Hypothalamus (tissue), 51 donors: ENCODE measurements around the gene KRTAP12-4.
"Not testable (repeated sequence)": the region's sequence is repeated elsewhere in the genome, so short reads cannot be mapped to it uniquely, and the experiment has no call there.

ENCODE experiments used
- DNase-seq, 51 donors: peaks; one replicate each; lab custom pipeline; 2025; lab: John Stamatoyannopoulos, UW

KRTAP12-4 gene

GRCh38 chr21:44613386-44614155 lies 40.9 kb downstream of the KRTAP12-4 start:
- DNase-seq, result no peak

DNA sequence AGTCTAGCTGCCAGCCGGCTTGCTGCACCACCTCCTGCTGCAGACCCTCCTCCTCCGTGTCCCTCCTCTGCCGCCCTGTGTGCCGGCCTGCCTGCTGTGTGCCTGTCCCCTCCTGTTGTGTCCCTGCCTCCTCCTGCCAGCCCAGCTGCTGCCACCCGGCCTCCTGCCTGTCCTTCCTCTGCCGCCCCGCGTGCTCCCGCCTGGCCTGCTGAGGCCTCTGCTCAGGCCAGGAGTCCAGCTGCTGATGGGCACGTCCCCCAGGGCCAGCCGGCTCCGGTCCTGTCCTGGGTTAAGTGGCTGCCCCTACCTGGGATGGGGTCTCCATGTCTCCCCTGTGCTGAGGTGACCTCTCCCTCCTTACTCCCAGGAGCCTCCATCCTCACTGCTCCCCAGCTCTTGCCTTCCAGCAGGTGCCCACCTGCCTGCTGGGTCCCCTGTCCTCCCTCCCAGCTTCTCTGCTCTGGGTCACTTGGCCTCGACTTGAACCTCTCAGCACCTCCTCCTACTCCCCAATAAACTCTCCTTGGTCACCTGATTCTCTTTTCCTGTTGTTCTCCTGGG lies 41.7 kb downstream of the KRTAP12-4 start:
- no peak for DNase-seq

- DNase-seq, result no peak
Measured at GRCh38 chr21:44612029-44612486, 42.4 kb downstream of the KRTAP12-4 start, which contains the start of gene KRTAP10-8. TSS of gene KRTAP10-8 (plus strand) at chr21:44612079. CDS start at chr21:44612101, 22 bp downstream.

DNA sequence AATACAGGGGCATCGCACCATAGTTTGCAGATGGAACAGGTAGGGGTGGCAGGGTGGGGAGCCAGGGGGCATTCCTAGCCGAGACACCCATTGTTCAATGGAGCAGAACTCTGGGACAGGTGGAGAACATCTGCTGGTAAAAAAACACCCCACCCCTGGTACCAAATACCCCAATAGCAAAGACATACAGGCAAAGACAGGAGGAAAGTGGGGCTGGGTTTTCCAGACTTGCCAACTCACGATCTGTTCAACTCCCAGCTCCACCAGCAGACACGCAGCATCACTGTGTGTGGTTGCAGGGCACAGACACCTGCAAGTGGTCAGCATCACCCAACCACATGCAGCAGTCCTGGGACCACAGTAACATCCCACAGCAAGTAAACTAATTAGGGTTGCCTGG lies 42.9 kb downstream of the KRTAP12-4 start:
- no peak for DNase-seq

GRCh38 chr21:44610157-44610843 lies 44.2 kb downstream of the KRTAP12-4 start:
- not testable (repeated sequence) for DNase-seq

DNA sequence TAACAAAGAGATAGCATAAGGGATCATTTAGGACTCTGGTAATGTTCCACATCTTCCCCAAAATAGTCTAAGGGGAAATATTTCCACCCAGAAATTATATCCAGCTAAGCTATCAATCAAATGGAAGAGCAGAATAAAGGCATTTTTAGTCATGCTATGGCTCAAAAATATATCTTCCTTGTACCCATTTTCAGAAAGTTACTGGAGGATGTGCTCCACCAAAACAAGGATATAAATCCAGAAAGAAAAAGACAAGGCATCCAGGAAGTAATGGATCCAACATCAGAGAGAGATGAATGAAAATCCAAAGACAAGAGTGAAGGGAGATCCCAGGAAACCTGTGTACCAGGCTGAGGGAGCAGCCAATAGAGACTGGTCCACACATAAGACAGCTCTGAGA lies 45.3 kb downstream of the KRTAP12-4 start:
- DNase-seq, result no peak

GRCh38 chr21:44606495-44606894 lies 48.0 kb downstream of the KRTAP12-4 start:
- no peak for DNase-seq
